GM19463 (cell line): Measurements from ENCODE around the gene PCBP4.
A peak's percentile ranks its signal among the peaks of the same experiment; 100 is the strongest.

ENCODE experiments used
- ATAC-seq: cut with Tn5 transposase; IDR thresholded peaks from one replicate; pipeline ENCODE4 v1.9.1; 2021; ENCODE audit warnings: mild to moderate bottlenecking, moderate library complexity; ENCODE audit not compliant: unreplicated experiment

Gene PCBP4

DNA sequence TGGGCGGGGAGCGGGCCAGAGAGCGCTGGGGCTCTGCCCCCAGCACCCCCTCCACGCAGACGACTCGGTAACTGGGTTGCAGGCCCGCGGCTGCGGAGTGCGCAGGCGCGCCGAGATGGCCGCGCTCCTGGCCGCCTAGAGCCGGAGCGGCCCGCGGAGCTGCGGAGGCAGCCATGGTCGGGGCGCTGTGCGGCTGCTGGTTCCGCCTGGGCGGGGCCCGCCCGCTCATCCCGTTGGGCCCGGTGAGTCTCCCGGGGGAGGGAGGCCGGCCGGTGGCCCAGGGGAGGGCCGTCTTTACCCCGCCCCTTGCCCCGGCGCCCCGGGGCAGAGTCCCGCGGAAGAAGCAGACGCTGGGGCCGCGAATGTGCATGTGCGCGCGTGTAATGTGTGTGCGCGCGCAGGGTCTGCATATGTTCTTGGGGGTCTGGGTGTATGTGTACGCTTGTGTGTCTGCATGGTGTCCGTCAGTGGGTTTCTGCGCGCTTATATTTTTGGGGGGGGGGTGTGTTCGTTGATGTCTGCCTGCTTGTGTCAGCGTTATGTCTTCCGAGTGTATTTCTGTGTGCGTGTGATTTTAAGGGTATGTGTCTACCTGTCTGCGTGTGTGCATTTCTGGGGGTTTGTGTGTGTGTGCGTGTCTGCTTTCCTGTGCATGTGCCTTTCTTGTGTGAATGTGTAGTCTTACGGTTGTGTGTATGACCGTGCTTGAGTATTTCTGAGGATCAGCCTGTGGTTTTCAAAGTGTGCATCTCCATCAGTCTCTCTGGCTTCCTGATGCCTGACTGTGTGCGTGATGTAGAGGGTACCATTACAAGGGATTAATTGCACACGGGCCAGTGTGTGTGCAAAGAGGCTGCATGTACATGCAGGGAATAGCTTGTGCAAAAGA is 8.0 kb upstream of the PCBP4 start, which contains the start of gene ABHD14A:
Gene ABHD14A, plus strand, starts transcription at position 102 of the 889 bp plus-strand sequence. Its CDS starts 72 bp downstream, at position 174.
- ATAC-seq, result peak; percentile 63

DNA sequence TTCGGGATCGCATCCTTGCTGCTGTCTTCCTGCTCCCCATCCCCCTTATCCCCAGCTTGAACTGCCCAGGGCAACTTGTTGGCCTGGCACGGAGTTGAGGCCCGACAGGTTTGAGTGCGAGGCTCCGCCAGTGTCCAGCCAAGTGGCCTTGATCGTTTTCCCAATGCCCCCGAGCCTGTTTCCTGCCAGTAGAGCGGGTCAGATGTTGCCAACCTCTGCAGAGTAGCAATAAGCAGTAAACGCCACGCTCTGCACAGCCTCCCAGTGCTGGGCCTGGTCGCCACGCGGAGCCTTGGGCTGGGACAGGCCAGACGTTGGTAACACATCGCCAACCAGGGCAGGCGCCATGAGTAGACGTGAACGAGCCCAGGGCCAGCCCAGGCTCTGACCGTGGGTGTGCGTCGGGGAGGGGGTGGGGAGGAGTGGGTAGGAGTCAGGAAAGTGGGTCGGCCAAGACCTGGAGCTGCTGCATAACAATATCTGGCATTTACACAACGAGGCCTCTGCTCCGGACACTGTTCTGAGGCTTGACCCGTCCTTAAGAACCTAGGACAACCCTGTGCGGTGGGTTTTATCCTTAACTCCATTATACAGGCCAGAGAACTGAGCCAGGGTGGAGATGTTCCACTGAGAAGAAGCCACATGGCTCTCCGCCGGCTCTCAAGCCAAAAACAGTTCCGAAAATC is 7.2 kb upstream of the PCBP4 start:
- peak; percentile 3 for ATAC-seq

- no peak for ATAC-seq
Measured at GRCh38 chr3:51971350-51971749, 4.1 kb upstream of the PCBP4 start.

GRCh38 chr3:51970606-51971300 is 3.5 kb upstream of the PCBP4 start:
- ATAC-seq, result no peak

DNA sequence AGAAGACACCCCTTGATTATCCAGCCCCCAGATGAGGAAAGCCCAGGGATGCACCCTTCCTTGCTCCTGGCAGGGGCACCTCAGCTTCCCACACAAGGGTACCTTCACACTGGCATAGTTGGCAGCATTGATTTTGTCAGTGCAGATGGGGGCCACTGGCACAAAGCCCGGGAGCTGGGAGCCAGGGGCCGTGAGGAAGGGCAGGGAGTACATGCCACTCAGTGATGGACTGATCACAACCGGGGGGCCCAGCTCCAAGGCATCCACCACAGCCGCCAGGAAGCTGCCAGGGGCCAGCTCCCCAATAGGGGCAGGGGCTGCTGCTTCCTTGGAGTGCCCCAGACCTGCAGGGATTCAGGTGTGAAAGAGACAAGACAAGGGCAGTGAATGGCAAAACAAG is 2.6 kb upstream of the PCBP4 start:
- ATAC-seq, result no peak

GRCh38 chr3:51968883-51969678 is 1.8 kb upstream of the PCBP4 start:
- ATAC-seq, result no peak

- ATAC-seq, result no peak
Measured at GRCh38 chr3:51968170-51968775, 1.0 kb upstream of the PCBP4 start.

- ATAC-seq, result peak; percentile 57
Measured at GRCh38 chr3:51966922-51967383, 301 bp downstream of the PCBP4 start.

- ATAC-seq, result no peak
Measured at GRCh38 chr3:51966486-51966885, 768 bp downstream of the PCBP4 start.

DNA sequence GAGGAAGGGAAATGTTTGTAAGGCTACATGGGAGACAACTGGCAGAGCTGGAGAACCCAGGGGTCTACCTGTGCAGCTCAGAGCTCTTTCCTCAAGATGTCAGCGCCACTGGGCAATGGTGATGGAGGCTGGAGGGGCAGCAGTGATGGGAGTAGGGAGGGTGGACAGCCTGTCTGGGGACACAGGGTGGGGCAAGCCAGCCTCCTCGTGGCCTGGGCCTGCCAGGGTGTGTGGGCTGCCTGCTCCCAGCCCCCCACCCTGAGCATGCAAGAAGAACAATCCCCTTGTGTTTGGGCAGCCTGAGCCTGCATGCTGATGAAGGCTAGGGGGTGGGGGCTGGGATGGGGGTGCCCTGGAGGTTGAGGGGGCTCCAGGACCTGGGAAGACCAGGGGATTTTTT is 1.2 kb downstream of the PCBP4 start:
- no peak for ATAC-seq

DNA sequence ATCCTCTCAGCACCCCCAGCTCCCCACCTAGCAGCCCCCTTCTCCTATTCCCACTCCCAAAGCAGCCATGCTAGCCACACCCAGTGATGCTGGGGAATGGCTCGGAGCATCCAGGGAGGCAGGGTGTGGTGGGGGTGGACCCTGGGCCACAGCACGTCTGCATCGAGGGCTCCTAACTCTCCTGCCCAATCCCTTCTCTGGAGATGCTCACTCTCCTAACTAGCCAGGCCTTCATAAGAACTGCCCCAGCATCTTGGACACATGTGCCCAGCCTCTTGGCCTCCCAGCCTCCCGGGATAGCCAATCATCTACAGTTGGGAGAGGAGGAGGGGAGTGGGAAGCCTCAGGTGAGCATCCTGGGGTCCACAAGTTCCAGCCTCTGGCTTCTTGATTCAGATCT is 2.7 kb downstream of the PCBP4 start:
- no peak for ATAC-seq

GRCh38 chr3:51963951-51964451 is 3.3 kb downstream of the PCBP4 start:
- no peak for ATAC-seq

DNA sequence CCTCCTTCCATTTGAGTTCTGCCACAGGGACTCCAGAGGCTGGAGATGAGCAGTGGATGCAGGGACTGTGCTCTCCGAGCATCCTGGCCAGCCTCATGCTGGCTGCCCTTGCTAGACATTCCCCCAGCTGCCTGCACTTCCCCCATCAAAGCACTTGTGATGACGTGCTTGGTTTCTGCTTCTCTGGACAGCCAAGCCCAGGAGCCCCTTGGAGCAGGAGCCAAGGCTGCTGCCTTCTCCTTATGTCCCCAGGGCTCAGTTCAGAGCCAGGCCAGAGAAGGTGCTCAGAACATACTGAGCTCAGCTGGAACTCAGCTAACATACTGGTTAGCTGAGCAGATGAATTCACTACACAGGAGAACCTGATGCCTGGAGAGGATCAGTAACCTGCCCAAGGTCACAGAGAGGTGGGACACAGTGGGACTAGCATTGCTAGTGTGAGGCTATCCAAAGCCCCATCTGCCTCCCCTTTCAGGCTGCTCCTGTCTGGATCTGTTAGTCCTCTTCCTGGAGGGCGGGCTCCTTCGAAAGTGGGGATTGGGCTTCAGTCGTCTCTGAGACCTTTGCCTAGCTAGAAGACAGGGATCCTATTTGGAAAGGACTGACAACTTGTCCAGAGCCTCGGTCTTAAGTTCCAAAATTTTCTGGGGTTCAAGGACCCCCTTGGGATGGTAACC is 4.3 kb downstream of the PCBP4 start:
- no peak for ATAC-seq

- ATAC-seq, result no peak
Measured at GRCh38 chr3:51961602-51962569, 5.4 kb downstream of the PCBP4 start.

DNA sequence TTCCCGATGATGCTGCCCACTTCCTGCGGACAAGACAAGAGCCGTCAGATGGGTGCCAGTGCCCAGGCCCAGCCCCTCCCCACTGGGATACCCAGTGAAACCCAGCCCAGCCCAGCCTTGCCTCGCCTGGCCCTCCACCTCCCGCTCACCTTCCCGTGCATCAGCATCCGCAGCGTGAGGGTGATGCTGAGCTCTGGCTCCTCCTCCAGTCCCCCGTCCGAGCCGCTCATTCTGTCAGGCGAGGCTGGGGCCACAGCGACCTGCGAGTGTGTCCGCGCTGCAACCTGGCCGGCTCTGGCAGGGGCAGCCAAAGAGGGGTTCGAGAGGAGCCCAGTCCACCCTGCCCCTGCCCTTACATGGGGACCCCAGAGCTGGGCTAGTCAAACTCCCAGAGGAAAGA is 6.2 kb downstream of the PCBP4 start:
- ATAC-seq, result no peak

DNA sequence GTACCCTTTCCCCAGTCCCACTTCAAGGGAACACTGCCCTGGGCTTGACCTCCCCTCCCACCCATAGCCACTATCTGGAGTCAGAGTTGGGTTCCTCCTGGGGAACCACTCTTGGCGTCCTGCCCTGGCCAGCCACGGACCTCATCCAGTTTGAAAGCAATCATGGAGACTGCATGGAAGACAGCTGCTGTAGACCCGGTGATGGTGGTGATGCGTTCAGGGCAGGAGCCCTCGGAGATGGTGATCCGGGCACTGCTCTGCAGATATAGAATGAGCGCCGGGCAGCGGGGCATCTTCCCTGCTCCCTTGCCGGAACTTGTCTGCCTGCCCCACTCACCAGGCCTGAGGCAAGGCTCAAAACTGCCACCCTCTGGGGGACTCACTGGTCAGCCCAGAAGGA is 6.9 kb downstream of the PCBP4 start:
- ATAC-seq, result no peak

DNA sequence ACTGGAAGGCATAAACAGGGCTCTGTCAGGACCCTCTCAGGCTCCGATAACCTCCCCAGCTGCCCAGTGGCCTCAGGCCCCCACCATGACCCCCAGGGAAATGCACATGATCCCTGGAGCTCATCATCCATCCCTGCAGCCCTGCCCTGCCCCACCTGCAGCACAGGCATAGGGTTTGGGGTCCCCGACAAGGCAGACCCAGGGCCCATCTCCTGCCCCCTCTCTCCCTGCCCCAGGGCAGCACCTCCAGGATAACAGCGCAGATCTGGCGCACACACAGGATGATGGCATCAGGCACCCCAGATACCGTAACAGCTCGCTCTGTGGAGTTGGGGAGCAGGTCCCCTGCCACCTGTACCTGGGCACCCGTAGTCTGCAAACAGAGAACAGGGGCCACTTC is 7.6 kb downstream of the PCBP4 start:
- ATAC-seq, result no peak
